AG10803 (cell line): ENCODE results near the gene LRIF1.

ENCODE experiments used
- DNase-seq: peaks from one replicate; pipeline ENCODE4 v3.0.0; 2010; ENCODE audit warnings: low read depth
- H3K4me3 ChIP-seq: 2 replicates; pipeline ENCODE4 v1.5.1; 2011; ENCODE audit warnings: mild to moderate bottlenecking, low read length, control low read depth
- CTCF ChIP-seq: conservative IDR thresholded peaks from 2 replicates; pipeline ENCODE4 v1.5.1; 2011; ENCODE audit warnings: mild to moderate bottlenecking, low read length, control low read depth, inconsistent platforms

The LRIF1 gene

DNA sequence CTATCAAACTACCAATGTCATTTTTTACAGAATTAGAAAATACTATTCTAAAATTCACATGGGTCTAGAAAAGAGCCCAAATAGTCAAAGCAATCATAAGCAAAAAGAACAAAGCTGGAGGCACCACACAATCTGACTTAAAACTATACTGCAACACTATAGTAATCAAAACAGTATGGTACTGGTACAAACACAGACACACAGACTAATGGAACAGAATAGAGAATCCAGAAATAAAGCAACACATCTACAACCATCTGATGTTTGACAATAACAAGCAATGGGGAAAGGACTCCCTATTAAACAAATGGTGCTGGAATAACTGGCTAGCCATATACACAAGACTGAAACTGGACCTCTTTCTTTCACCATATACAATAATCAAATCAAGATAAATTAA lies 50.9 kb downstream of the LRIF1 start:
- H3K4me3 ChIP-seq, result no peak overlapping the region
- TF ChIP-seq CTCF, result no peak
- DNase-seq, result no peak

GRCh38 chr1:110903853-110904500 lies 59.7 kb downstream of the LRIF1 start:
- no peak overlapping the region for H3K4me3 ChIP-seq
- no peak for TF ChIP-seq CTCF
- DNase-seq, result no peak

DNA sequence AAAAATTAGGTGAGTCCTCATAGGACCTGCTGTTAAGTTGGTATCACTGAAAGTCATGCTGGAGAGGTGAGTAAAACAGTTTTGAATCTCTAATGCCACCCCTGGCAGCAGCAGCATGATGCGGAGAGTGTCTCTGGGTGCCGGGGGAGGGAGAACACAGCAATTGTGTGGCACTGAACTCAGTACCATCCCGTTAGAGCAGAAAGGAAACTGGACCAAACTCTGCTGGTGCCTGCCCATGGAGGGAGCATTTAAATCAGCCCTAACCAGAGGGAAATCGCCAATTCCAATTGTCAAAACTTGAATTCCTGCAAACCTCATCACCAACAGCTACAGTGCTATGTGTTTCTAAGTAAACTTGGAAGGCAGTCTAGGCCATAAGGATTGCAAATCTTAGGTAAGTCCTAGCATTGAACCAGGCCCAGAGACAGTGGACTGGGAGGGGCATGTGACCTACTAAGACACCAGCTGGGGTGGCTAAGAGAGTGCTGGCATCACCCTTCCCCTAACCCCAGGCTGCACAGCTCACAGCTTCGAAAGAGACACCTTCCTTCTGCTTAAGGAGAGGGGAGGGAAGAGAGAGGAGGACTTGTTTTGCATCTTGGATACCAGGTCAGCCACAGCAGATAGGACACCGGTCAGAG lies 60.8 kb downstream of the LRIF1 start:
- no peak for DNase-seq
- no peak overlapping the region for H3K4me3 ChIP-seq
- TF ChIP-seq CTCF, result no peak

DNA sequence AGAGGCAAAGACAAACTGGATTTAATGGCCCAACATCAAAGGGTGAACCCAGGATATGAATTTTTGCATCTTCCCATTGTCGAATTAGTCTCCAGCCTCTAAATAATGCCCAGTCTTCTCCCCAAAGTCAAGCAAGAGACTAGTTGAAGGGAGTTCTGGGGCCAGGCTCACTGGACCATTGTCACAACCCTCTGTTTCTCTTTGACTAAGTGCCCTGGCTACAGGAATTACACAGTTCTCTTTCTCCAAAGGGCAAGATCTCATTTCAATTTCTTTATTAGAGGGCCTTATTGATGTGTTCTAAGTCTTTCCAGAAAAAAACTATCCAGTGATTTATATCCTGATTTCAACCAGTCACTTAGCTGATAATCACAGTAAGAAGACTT lies 64.3 kb downstream of the LRIF1 start:
- H3K4me3 ChIP-seq, result no peak overlapping the region
- no peak for TF ChIP-seq CTCF
- DNase-seq, result no peak

DNA sequence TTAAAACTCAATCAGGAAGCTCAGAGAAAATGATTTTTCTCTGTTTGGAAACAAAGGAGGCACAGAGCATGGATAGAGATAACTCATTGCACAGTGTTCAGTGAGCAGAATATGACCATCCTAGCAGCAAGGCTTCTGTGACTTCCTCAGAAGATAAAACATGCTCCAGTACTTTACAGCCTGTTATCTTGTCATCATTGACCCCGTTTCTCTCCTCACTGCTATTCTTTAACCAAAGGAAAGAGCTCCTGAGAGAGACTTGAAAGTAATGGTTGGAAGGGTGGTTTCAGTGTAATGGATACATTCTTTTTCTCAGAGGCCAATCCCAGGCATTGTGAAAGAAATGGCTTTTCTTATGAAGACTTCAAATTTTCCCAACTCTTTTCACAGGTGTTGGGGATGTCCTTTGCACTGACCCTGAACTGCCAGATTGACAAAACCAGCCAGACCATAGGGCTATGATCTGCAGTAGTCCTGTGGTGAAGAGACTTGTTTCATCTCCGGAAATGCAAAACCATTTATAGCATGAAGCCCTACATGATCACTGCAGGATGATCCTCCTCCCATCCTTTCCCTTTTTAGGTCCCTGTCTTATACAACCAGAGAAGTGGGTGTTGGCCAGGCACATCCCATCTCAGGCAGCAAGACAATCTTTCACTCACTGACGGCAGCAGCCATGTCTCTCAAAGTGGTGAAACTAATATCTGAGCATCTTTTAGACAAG lies 64.8 kb downstream of the LRIF1 start:
- DNase-seq, result no peak
- H3K4me3 ChIP-seq, result no peak overlapping the region

DNA sequence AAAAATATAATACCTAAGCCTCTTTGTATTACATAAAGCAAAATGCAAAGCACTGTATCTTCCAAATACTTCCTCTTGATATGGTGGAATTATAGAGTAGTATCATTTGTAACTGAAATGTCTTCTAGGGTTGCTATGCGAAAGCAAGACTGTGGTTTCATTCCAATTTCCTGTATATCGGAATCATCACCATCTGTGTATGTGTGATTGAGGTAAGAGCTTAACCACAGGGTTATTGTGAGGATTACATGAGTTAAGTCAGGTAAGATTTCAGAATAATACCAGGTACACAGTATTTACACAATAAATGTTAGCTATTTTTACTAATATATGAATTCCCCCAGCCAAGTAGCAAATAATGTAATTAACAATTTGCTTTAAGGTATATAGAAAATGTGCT lies 66.0 kb downstream of the LRIF1 start:
- no peak for TF ChIP-seq CTCF
- H3K4me3 ChIP-seq, result no peak overlapping the region
- DNase-seq, result no peak

More for the DNA sequence above, 64.8 kb downstream of the LRIF1 start:
- no peak for TF ChIP-seq CTCF
